Colonic mucosa (tissue), 4 donors: ENCODE measurements around the gene CFHR1. TPM values are rescaled to one million over a fixed set of nuclear protein-coding genes. Genes with fewer than 3 reads are reported as not detected.
"Not testable (repeated sequence)": the region's sequence is repeated elsewhere in the genome, so short reads cannot be mapped to it uniquely, and the experiment has no call there.

Experiments
- DNase-seq: peaks from one replicate; pipeline ENCODE4 v3.0.0-alpha.2; 2020
- H3K27ac ChIP-seq: fragments of 200-600 bp; one replicate; pipeline ENCODE4 v1.8.0; 2021
- H3K27me3 ChIP-seq: fragments of 200-600 bp; one replicate; pipeline ENCODE4 v1.8.0; 2021
- H3K36me3 ChIP-seq: fragments of 200-600 bp; one replicate; pipeline ENCODE4 v1.8.0; 2021
- H3K4me1 ChIP-seq: fragments of 200-600 bp; one replicate; pipeline ENCODE4 v1.8.0; 2021; ENCODE audit warnings: mild to moderate bottlenecking
- H3K4me3 ChIP-seq: fragments of 200-600 bp; one replicate; pipeline ENCODE4 v1.8.0; 2021
- H3K9ac ChIP-seq, 2 donors: one replicate each; pipeline ENCODE4 v1.7.0; 2013; ENCODE audit warnings: control low read depth in 2 of 2, low read depth in 2 of 2, low read length in 2 of 2
- H3K9me3 ChIP-seq: fragments of 200-600 bp; one replicate; pipeline ENCODE4 v1.8.0; 2021
- CTCF ChIP-seq: fragments of 200-600 bp; IDR thresholded peaks from one replicate; pipeline ENCODE4 v1.8.0; 2022; ENCODE audit warnings: antibody characterized with exemption, mild to moderate bottlenecking
- intact Hi-C: fragments of 100-400 bp; cut with DNase I; formaldehyde crosslinking; loops from one replicate; pipeline ENCODE4 v1.14.1; 2022
- total RNA-seq, 2 donors: library from RNA; stranded (reverse); fragmentation: NEBNext Ultra II Directional in 1 of 2; extraction: Animal tissue kit (Norgen Biotek cat#: 25700) in 1 of 2; gene quantifications; one replicate each; pipeline ENCODE4 v1.2.1, GENCODE V29; 2021
- donor health status: healthy.
- donor health status: DM: no; HTN: no; CAD: no.
- donor health status: DM: no; HTN: no; CAD: no.

The CFHR1 gene
- total RNA-seq = under 1 TPM; 0.32 to 0.57 TPM

- H3K27me3 ChIP-seq, H3K9ac ChIP-seq, DNase-seq, H3K4me1 ChIP-seq, H3K27ac ChIP-seq, H3K9me3 ChIP-seq, H3K4me3 ChIP-seq, intact Hi-C loops, H3K36me3 ChIP-seq: not testable (repeated sequence)
Measured at GRCh38 chr1:196819531-196819930, at the start of gene CFHR1. TSS of gene CFHR1 (plus strand) at chr1:196819731. CDS start at chr1:196819845, 114 bp downstream.

- H3K4me1 ChIP-seq, DNase-seq, H3K36me3 ChIP-seq, H3K9ac ChIP-seq, H3K27me3 ChIP-seq, intact Hi-C loops, H3K9me3 ChIP-seq, H3K4me3 ChIP-seq, H3K27ac ChIP-seq: not testable (repeated sequence)
Measured at GRCh38 chr1:196769823-196770222, 49.7 kb upstream of the CFHR1 start.

DNA sequence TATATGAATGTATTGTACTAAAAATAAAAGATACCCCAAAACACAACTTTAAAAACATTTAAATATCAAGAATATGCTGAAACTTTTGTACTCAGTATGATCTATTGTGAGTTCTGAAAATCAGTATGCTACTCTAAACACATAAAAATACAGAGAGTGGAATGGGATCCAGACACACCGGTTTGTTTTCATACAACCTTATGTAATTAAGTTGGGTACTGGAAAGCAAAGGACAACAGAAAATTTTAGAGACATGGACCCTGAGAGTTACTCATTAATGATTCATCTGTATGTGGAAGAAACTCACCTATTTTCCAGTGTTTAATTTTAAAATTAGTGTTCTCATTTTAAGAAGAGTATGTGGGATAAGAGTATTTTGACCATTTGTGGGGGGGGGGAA is 45.8 kb upstream of the CFHR1 start:
- intact Hi-C loops = no loop called here
- no peak overlapping the region for H3K9ac ChIP-seq

DNA sequence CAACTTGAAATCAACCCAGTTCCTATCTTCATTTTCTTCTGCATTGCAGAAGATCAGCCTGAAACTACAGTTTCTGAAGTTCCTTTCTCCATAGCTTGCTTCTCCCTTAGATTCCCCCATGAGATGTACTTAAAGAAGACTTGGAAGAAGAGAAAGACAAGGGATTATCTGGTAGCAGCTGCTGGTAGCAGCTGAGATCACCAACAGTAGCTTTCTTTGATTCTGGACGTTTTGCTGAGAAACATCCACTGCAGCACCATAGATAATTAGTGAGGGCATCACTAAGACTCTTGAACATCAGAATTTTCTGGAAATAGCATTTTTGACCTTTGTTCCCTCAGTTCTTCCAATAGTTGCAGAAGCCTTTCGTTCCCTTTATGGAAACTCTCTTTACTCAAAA is 45.4 kb upstream of the CFHR1 start:
- Histone ChIP-seq H3K36me3 (no peaks in the 10 kb centered on the region), H3K4me1 (no peaks in the 10 kb centered on the region), H3K27ac (no peak overlapping the region), H3K9ac (no peak overlapping the region), H3K4me3 (no peak overlapping the region), H3K27me3 (no peaks in the 10 kb centered on the region), H3K9me3 (no peaks in the 10 kb centered on the region)
- TF ChIP-seq CTCF = no peak
- no peak for DNase-seq
- intact Hi-C loops = no loop called here

More for the DNA sequence above, 45.8 kb upstream of the CFHR1 start:
- Histone ChIP-seq H3K4me1 (no peaks in the 10 kb centered on the region), H3K36me3 (no peaks in the 10 kb centered on the region), H3K4me3 (no peak overlapping the region), H3K9me3 (no peaks in the 10 kb centered on the region), H3K27me3 (no peaks in the 10 kb centered on the region), H3K27ac (no peak overlapping the region)
- no peak for TF ChIP-seq CTCF
- DNase-seq = no peak

GRCh38 chr1:196774603-196775002 is 44.9 kb upstream of the CFHR1 start, which contains the start of gene CFHR3:
TSS of gene CFHR3 (plus strand) at chr1:196774840. CDS start at chr1:196774887, 47 bp downstream.
- H3K9ac ChIP-seq = no peak within 1 kb of the TSS
- no peak for DNase-seq

DNA sequence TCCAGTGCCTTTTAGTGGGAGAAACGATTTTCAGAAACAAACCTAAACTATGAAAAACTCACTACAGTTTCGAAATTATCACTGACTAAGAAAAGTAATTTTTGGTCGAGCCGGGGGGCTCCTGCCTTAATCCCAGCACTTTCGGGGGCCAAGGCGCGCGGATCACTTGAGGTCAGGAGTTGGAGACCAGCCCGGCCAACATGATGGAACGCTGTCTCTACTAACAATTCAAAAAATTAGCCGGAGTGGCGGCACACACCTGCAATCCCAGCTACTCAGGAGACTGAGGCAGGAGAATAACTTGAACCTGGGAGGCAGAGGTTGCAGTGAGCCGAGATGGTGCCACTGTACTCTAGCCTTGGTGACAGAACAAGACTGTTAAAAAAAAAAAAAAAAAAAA is 41.9 kb upstream of the CFHR1 start:
- no peak for DNase-seq
- Histone ChIP-seq H3K4me1 (no peaks in the 10 kb centered on the region), H3K27me3 (no peaks in the 10 kb centered on the region), H3K36me3 (no peaks in the 10 kb centered on the region), H3K27ac (no peak overlapping the region), H3K4me3 (no peak overlapping the region), H3K9ac (no peak overlapping the region), H3K9me3 (no peaks in the 10 kb centered on the region)
- no peak for TF ChIP-seq CTCF
- intact Hi-C loops = no loop called here

More at GRCh38 chr1:196774603-196775002, 44.9 kb upstream of the CFHR1 start, which contains the start of gene CFHR3:
- no peaks in the 10 kb centered on the region for H3K36me3 ChIP-seq
- H3K27ac ChIP-seq = no peak within 1 kb of the TSS
- H3K4me3 ChIP-seq = no peak within 1 kb of the TSS
- TF ChIP-seq CTCF = no peak
- intact Hi-C loops = no loop called here
- H3K9me3 ChIP-seq = no peaks in the 10 kb centered on the region
- H3K27me3 ChIP-seq = no peaks in the 10 kb centered on the region
- no peaks in the 10 kb centered on the region for H3K4me1 ChIP-seq

- no peaks in the 10 kb centered on the region for H3K27me3 ChIP-seq
- no peak for TF ChIP-seq CTCF
- DNase-seq = no peak
Measured at GRCh38 chr1:196779093-196779492, 40.4 kb upstream of the CFHR1 start.

DNA sequence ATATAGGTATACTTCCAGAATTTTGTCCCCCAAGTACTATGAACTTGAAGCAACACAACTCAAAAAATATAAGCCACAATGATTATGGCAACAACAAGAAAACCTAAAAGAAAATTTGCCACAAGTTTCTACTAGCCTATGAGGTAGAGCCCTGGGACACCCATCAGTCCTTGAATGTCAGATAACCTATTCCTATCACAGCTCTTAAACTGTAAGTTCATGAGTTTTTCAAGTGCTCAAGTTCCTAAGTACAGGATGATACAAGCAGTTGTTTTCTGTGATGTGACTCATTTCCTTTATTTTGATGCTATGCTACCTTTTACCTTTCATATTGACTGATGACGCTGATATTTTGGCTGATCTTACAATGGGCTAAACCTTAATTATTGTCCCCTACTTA is 28.3 kb upstream of the CFHR1 start:
- H3K27me3 ChIP-seq, H3K4me1 ChIP-seq, DNase-seq, H3K36me3 ChIP-seq, H3K27ac ChIP-seq, H3K4me3 ChIP-seq, intact Hi-C loops, H3K9ac ChIP-seq, H3K9me3 ChIP-seq: not testable (repeated sequence)

More at GRCh38 chr1:196779093-196779492, 40.4 kb upstream of the CFHR1 start:
- Histone ChIP-seq H3K4me3 (no peak overlapping the region), H3K9ac (no peak overlapping the region), H3K4me1 (no peaks in the 10 kb centered on the region), H3K27ac (no peak overlapping the region), H3K9me3 (no peaks in the 10 kb centered on the region), H3K36me3 (no peaks in the 10 kb centered on the region)
- intact Hi-C loops = no loop called here

DNA sequence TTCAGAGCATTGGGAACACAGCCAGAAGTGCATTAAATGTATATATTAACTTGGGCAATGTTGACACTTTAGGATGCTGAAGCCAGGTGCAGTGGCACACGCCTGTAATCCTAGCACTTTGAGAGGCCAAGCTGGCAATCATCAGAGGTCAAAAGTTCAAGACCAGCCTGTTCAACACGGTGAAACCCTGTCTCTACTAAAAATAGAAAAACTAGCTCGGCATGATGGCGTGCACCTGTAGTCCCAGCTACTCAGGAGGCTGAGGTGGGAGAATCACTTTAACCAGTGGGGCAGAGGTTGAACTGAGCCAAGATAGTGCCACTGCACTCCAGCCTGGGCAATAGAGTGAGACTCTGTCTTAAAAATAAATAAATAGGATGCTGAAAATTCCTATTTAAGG is 25.4 kb upstream of the CFHR1 start:
- H3K9me3 ChIP-seq, H3K4me1 ChIP-seq, DNase-seq, H3K9ac ChIP-seq, H3K36me3 ChIP-seq, intact Hi-C loops, H3K4me3 ChIP-seq, H3K27ac ChIP-seq, H3K27me3 ChIP-seq: not testable (repeated sequence)
